ENCODE measurements around the gene SLC25A21. TPM values are rescaled to one million over a fixed set of nuclear protein-coding genes. Genes with fewer than 3 reads are reported as not detected.

SLC25A21 gene
- total RNA-seq, 1 donor from 2014 or later: 0.91 TPM

DNA sequence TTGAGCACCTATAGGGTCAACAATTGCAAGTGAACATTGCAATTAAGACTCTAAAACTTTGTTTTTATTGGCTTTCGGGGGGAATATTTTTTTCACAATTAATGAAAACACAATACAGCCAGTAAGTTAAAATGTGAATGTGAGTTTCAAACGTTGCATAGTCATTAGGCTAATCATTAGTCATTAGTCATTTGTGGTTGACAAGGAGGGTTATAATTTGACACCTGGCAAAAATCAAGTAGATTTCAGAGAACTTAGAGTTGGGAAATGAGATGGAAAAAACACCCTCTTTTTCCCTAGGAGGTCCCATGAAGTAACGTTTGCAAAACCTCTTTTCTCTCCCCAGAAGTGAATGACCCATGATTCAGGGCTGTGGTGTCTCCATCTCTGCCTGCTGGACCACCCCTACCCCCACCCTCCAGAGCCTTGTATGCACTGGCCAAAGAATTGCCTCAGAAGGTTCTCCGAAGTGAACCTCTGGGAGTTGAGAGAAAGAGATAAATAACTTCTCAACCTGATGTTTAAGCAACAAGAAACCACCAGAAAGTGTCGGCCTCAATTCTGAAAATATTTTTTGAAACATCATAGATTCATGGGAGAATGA is 314.5 kb downstream of the SLC25A21 start:
- no peak for DNase-seq
- no peak overlapping the region for H3K27ac Mint-ChIP-seq (ENCODE audit: unreplicated experiment)
- no peaks in the 10 kb centered on the region for H3K9me3 Mint-ChIP-seq (ENCODE audit: unreplicated experiment)
- H3K27me3 Mint-ChIP-seq (ENCODE audit: unreplicated experiment): peaks cover 3% of the 10 kb centered on the region
- H3K4me3 Mint-ChIP-seq (ENCODE audit: unreplicated experiment): no peak overlapping the region
- no peaks in the 10 kb centered on the region for H3K36me3 Mint-ChIP-seq (ENCODE audit: unreplicated experiment)
- TF ChIP-seq, protein P1, sequence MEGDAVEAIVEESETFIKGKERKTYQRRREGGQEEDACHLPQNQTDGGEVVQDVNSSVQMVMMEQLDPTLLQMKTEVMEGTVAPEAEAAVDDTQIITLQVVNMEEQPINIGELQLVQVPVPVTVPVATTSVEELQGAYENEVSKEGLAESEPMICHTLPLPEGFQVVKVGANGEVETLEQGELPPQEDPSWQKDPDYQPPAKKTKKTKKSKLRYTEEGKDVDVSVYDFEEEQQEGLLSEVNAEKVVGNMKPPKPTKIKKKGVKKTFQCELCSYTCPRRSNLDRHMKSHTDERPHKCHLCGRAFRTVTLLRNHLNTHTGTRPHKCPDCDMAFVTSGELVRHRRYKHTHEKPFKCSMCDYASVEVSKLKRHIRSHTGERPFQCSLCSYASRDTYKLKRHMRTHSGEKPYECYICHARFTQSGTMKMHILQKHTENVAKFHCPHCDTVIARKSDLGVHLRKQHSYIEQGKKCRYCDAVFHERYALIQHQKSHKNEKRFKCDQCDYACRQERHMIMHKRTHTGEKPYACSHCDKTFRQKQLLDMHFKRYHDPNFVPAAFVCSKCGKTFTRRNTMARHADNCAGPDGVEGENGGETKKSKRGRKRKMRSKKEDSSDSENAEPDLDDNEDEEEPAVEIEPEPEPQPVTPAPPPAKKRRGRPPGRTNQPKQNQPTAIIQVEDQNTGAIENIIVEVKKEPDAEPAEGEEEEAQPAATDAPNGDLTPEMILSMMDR (IDR thresholded peaks at IDR 0.05; ENCODE audit: partially characterized antibody, unreplicated experiment): no peak
- peaks cover 4% of the 10 kb centered on the region for H3K4me1 Mint-ChIP-seq (ENCODE audit: low read depth, unreplicated experiment)

DNA sequence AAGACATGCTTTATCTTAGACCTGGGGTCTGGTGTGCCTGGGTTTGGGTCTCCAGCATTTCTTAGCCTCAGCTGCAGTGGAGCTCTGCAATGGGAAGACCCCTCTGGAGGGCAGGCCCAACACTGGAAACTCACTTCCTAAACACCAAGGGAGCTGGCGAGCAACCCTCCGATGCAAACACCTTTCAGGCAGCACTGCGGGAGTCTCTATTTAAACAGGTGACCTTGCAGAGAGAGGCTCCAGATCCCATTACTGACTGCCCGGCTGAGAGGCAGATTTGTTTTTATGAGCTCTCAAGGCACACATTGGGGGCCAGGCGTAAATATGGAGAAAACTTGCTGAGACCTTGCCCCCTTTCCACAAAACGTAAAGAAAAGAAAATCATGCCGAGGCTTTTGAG is 315.3 kb downstream of the SLC25A21 start:
- peaks cover 4% of the 10 kb centered on the region for H3K4me1 Mint-ChIP-seq (ENCODE audit: low read depth, unreplicated experiment)
- DNase-seq: no peak
- H3K9me3 Mint-ChIP-seq (ENCODE audit: unreplicated experiment): no peaks in the 10 kb centered on the region
- H3K36me3 Mint-ChIP-seq (ENCODE audit: unreplicated experiment): no peaks in the 10 kb centered on the region
- H3K27ac Mint-ChIP-seq (ENCODE audit: unreplicated experiment): no peak overlapping the region
- H3K27me3 Mint-ChIP-seq (ENCODE audit: unreplicated experiment): peaks cover 3% of the 10 kb centered on the region
- H3K4me3 Mint-ChIP-seq (ENCODE audit: unreplicated experiment): no peak overlapping the region
- TF ChIP-seq, protein P1 (IDR thresholded peaks at IDR 0.05; ENCODE audit: partially characterized antibody, unreplicated experiment): no peak

GRCh38 chr14:36856095-36856878 is 316.1 kb downstream of the SLC25A21 start:
- no peak overlapping the region for H3K27ac Mint-ChIP-seq (ENCODE audit: unreplicated experiment)
- no peak overlapping the region for H3K4me3 Mint-ChIP-seq (ENCODE audit: unreplicated experiment)
- DNase-seq: no peak
- no peaks in the 10 kb centered on the region for H3K36me3 Mint-ChIP-seq (ENCODE audit: unreplicated experiment)
- no peaks in the 10 kb centered on the region for H3K9me3 Mint-ChIP-seq (ENCODE audit: unreplicated experiment)
- H3K27me3 Mint-ChIP-seq (ENCODE audit: unreplicated experiment): no peaks in the 10 kb centered on the region
- peaks cover 4% of the 10 kb centered on the region for H3K4me1 Mint-ChIP-seq (ENCODE audit: low read depth, unreplicated experiment)
- TF ChIP-seq, protein P1 (IDR thresholded peaks at IDR 0.05; ENCODE audit: partially characterized antibody, unreplicated experiment): no peak

- Mint-ChIP-seq H3K4me1 (ENCODE audit: low read depth, unreplicated experiment) (peaks cover 4% of the 10 kb centered on the region), H3K36me3 (ENCODE audit: unreplicated experiment) (no peaks in the 10 kb centered on the region), H3K27me3 (ENCODE audit: unreplicated experiment) (no peaks in the 10 kb centered on the region), H3K27ac (ENCODE audit: unreplicated experiment) (no peak overlapping the region), H3K4me3 (ENCODE audit: unreplicated experiment) (no peak overlapping the region), H3K9me3 (ENCODE audit: unreplicated experiment) (no peaks in the 10 kb centered on the region)
- DNase-seq: no peak
- TF ChIP-seq, protein P1 (IDR thresholded peaks at IDR 0.05; ENCODE audit: partially characterized antibody, unreplicated experiment): no peak
Observed at GRCh38 chr14:36855396-36855795, 317.0 kb downstream of the SLC25A21 start.
